H9 (cell line): Measurements from ENCODE around the gene MFRP. TPM values are rescaled to one million over a fixed set of nuclear protein-coding genes. Genes with fewer than 3 reads are reported as not detected.

Experiments used
- DNase-seq: peaks from one replicate; pipeline ENCODE4 v3.0.0-alpha.2; 2017
- H2AFZ ChIP-seq: one replicate; pipeline ENCODE4 v1.6.1; 2013; ENCODE audit warnings: mild to moderate bottlenecking, low read length, control low read depth, moderate library complexity
- H2AK5ac ChIP-seq: 2 replicates; pipeline ENCODE4 v1.6.1; 2013; ENCODE audit warnings: low read length, control low read depth, mixed read lengths; ENCODE audit not compliant: insufficient read length
- H2BK120ac ChIP-seq: one replicate; pipeline ENCODE4 v1.6.1; 2013; ENCODE audit warnings: low read depth, mild to moderate bottlenecking, low read length, control low read depth, inconsistent platforms; ENCODE audit not compliant: poor library complexity, severe bottlenecking
- H2BK12ac ChIP-seq: 2 replicates; pipeline ENCODE4 v1.6.1; 2013; ENCODE audit warnings: low read length, control low read depth, mixed read lengths, low read depth; ENCODE audit not compliant: insufficient read length
- H2BK15ac ChIP-seq: 2 replicates; pipeline ENCODE4 v1.6.1; 2013; ENCODE audit warnings: low read depth, low read length, control low read depth
- H2BK20ac ChIP-seq: one replicate; pipeline ENCODE4 v1.6.1; 2013; ENCODE audit warnings: low read depth, mild to moderate bottlenecking, low read length, control low read depth, inconsistent platforms; ENCODE audit not compliant: poor library complexity, severe bottlenecking
- H2BK5ac ChIP-seq: 2 replicates; pipeline ENCODE4 v1.6.1; 2013; ENCODE audit warnings: low read length, control low read depth, mixed read lengths; ENCODE audit not compliant: insufficient read length
- H3K14ac ChIP-seq: 2 replicates; pipeline ENCODE4 v1.6.1; 2013; ENCODE audit warnings: low read length, control low read depth; ENCODE audit not compliant: insufficient read depth
- H3K18ac ChIP-seq: 2 replicates; pipeline ENCODE4 v1.6.1; 2013; ENCODE audit warnings: low read depth, mild to moderate bottlenecking, mixed read lengths, low read length, control low read depth; ENCODE audit not compliant: insufficient read length
- H3K23ac ChIP-seq: 2 replicates; pipeline ENCODE4 v1.6.1; 2013; ENCODE audit warnings: low read length, control low read depth, mixed read lengths, low read depth; ENCODE audit not compliant: insufficient read length
- H3K23me2 ChIP-seq: 2 replicates; pipeline ENCODE4 v1.6.1; 2013; ENCODE audit warnings: low read depth, mild to moderate bottlenecking, mixed read lengths, low read length, control low read depth; ENCODE audit not compliant: insufficient read length, poor library complexity, severe bottlenecking
- H3K27ac ChIP-seq: 2 replicates; pipeline ENCODE4 v1.5.1; 2013; ENCODE audit warnings: low read length, control low read depth, mixed read lengths, low read depth; ENCODE audit not compliant: insufficient read length
- H3K27me3 ChIP-seq: 2 replicates; pipeline ENCODE4 v1.6.1; 2013; ENCODE audit warnings: low read length, control low read depth, inconsistent platforms; ENCODE audit not compliant: insufficient read depth
- H3K4ac ChIP-seq: 2 replicates; pipeline ENCODE4 v1.6.1; 2013; ENCODE audit warnings: low read depth, mild to moderate bottlenecking, control low read depth, inconsistent platforms, low read length, moderate library complexity
- H3K4me1 ChIP-seq: 2 replicates; pipeline ENCODE4 v1.6.1; 2013; ENCODE audit warnings: low read length, control low read depth, inconsistent platforms; ENCODE audit not compliant: insufficient read depth
- H3K4me2 ChIP-seq: 2 replicates; pipeline ENCODE4 v1.6.1; 2013; ENCODE audit warnings: low read length, control low read depth, mixed read lengths; ENCODE audit not compliant: insufficient read length, insufficient read depth
- H3K56ac ChIP-seq: 2 replicates; pipeline ENCODE4 v1.6.1; 2013; ENCODE audit warnings: low read depth, mild to moderate bottlenecking, mixed read lengths, low read length, control low read depth; ENCODE audit not compliant: insufficient read length
- H3K79me1 ChIP-seq: 2 replicates; pipeline ENCODE4 v1.6.1; 2013; ENCODE audit warnings: low read depth, mild to moderate bottlenecking, moderate library complexity, low read length, control low read depth, inconsistent platforms; ENCODE audit not compliant: insufficient read depth, poor library complexity, severe bottlenecking
- H3K79me2 ChIP-seq: 2 replicates; pipeline ENCODE4 v1.6.1; 2013; ENCODE audit warnings: low read length, control low read depth, inconsistent platforms; ENCODE audit not compliant: insufficient read depth
- H3K9ac ChIP-seq: 2 replicates; pipeline ENCODE4 v1.6.1; 2013; ENCODE audit warnings: low read length, control low read depth, mixed read lengths; ENCODE audit not compliant: insufficient read length; ENCODE audit errors: extremely low read depth
- H3K9me3 ChIP-seq: one replicate; pipeline ENCODE4 v1.6.1; 2013; ENCODE audit warnings: low read depth, low read length, inconsistent platforms; ENCODE audit not compliant: control insufficient read depth
- H3T11ph ChIP-seq: one replicate; pipeline ENCODE4 v1.6.1; 2013; ENCODE audit warnings: mild to moderate bottlenecking, low read length, control low read depth, inconsistent platforms
- H4K20me1 ChIP-seq: one replicate; pipeline ENCODE4 v1.6.1; 2013; ENCODE audit not compliant: control insufficient read depth, insufficient read length, insufficient read depth
- H4K5ac ChIP-seq: 2 replicates; pipeline ENCODE4 v1.6.1; 2013; ENCODE audit warnings: low read depth, mild to moderate bottlenecking, mixed read lengths, low read length, control low read depth; ENCODE audit not compliant: insufficient read length
- H4K8ac ChIP-seq: replicated peaks from 2 replicates; pipeline ENCODE4 v1.6.1; 2013; ENCODE audit warnings: low read length, control low read depth, mixed read lengths, low read depth; ENCODE audit not compliant: insufficient read length
- H4K91ac ChIP-seq: 2 replicates; pipeline ENCODE4 v1.6.1; 2013; ENCODE audit warnings: low read depth, mild to moderate bottlenecking, moderate library complexity, mixed read lengths, low read length, control low read depth; ENCODE audit not compliant: insufficient read length
- H3K27ac Mint-ChIP-seq, 3 experiments: 2 replicates in 2 of 3; 3 replicates in 1 of 3; pipeline ENCODE4 v1.8.0; 2020 to 2021; ENCODE audit warnings: mixed read lengths in 3 of 3, mild to moderate bottlenecking in 1 of 3, moderate library complexity in 1 of 3
- H3K27me3 Mint-ChIP-seq: 2 replicates; pipeline ENCODE4 v1.8.0; 2021; ENCODE audit warnings: low read depth, mild to moderate bottlenecking, moderate library complexity, mixed read lengths
- H3K36me3 Mint-ChIP-seq, 3 experiments: 2 replicates in 2 of 3; 3 replicates in 1 of 3; pipeline ENCODE4 v1.8.0; 2020 to 2021; ENCODE audit warnings: low read depth in 3 of 3, mixed read lengths in 3 of 3; ENCODE audit not compliant: insufficient read depth in 1 of 3
- H3K4me1 Mint-ChIP-seq, 2 experiments: 2 replicates each; pipeline ENCODE4 v1.8.0; 2020; ENCODE audit warnings: mixed read lengths in 2 of 2
- H3K4me3 Mint-ChIP-seq, 2 experiments: 2 replicates in 1 of 2; 3 replicates in 1 of 2; pipeline ENCODE4 v1.8.0; 2020 to 2021; ENCODE audit warnings: mild to moderate bottlenecking in 2 of 2, mixed read lengths in 2 of 2, moderate library complexity in 1 of 2
- H3K9me3 Mint-ChIP-seq, 2 experiments: 2 replicates in 1 of 2; 3 replicates in 1 of 2; pipeline ENCODE4 v1.8.0; 2020; ENCODE audit warnings: mild to moderate bottlenecking in 2 of 2, mixed read lengths in 2 of 2, moderate library complexity in 1 of 2
- WGBS: extraction: QIAGEN DNeasy Blood & Tissue Kit; methylation state at CpG from one replicate; pipeline ENCODE4 v1.1.7; 2013; ENCODE audit warnings: missing lambda C conversion rate, low lambda C conversion rate, mixed read lengths; ENCODE audit not compliant: insufficient read length; ENCODE audit errors: extremely low coverage; 5-methylcytosine and 5-hydroxymethylcytosine counted together
- total RNA-seq: library from RNA; stranded (reverse); gene quantifications from 2 replicates; pipeline ENCODE4 v1.2.1, GENCODE V29; 2021
- TF ChIP-seq, protein P1 (sequence below): fragments of 200-600 bp; sonication (generic); conservative IDR thresholded peaks from 3 replicates; pipeline ENCODE4 v1.8.0; 2021; ENCODE audit warnings: antibody characterized with exemption, mild to moderate bottlenecking

Gene MFRP
- total RNA-seq, 1 experiment from 2014 or later, result not detected

DNA sequence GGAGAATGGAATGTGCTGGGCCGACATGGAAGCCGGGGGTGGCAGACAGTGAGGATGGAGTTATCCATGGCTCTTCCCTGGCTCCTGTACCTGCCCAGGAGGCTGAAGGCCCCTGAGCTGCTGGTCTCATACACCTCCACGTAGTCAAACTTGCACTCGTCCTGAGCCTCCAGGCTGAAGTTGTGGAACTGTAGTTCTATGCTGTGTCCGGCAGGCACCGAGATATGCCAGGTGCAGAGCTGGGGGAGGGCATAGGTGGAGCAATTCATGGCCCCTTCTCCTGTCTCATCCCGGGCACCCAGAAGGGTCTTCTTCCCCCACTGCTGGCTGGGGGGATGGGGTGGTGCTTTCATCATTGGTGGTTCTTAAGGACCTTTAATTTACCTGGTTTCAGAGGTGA lies 2.8 kb downstream of the MFRP start:
- no peak for DNase-seq
- H2BK12ac ChIP-seq, result no peak overlapping the region
- Mint-ChIP-seq H3K4me1 (peaks cover 13 to 30% of the 10 kb centered on the region in 2 experiments), H3K27ac (no peak overlapping the region; a peak in 1 of 7 replicates), H3K27me3 (peaks cover 86% of the 10 kb centered on the region), H3K9me3 (no peaks in the 10 kb centered on the region; a peak in 1 of 5 replicates), H3K4me3 (no peak overlapping the region), H3K36me3 (no peaks in the 10 kb centered on the region; a peak in 1 of 7 replicates)
- no peak overlapping the region for H4K5ac ChIP-seq
- no peak overlapping the region for H3T11ph ChIP-seq
- no peaks in the 10 kb centered on the region; the same call in 1 of the 2 replicates for H3K4me1 ChIP-seq
- peaks cover 16% of the 10 kb centered on the region for H3K23me2 ChIP-seq
- H3K27ac ChIP-seq, result no peak overlapping the region
- no peaks in the 10 kb centered on the region for H4K20me1 ChIP-seq
- H3K56ac ChIP-seq, result no peak overlapping the region
- no peak overlapping the region for H3K18ac ChIP-seq
- H4K91ac ChIP-seq, result no peak overlapping the region
- no peak overlapping the region for H3K9ac ChIP-seq
- no peak overlapping the region for H2BK120ac ChIP-seq
- no peak overlapping the region for H4K8ac ChIP-seq
- no CpG with 5 or more reads among the region's 7 CpGs for WGBS
- H3K23ac ChIP-seq, result no peak overlapping the region
- no peak overlapping the region for H3K14ac ChIP-seq
- H2BK15ac ChIP-seq, result no peak overlapping the region
- H3K79me1 ChIP-seq, result no peaks in the 10 kb centered on the region
- peaks cover 16% of the 10 kb centered on the region for H3K27me3 ChIP-seq
- TF ChIP-seq, protein P1, sequence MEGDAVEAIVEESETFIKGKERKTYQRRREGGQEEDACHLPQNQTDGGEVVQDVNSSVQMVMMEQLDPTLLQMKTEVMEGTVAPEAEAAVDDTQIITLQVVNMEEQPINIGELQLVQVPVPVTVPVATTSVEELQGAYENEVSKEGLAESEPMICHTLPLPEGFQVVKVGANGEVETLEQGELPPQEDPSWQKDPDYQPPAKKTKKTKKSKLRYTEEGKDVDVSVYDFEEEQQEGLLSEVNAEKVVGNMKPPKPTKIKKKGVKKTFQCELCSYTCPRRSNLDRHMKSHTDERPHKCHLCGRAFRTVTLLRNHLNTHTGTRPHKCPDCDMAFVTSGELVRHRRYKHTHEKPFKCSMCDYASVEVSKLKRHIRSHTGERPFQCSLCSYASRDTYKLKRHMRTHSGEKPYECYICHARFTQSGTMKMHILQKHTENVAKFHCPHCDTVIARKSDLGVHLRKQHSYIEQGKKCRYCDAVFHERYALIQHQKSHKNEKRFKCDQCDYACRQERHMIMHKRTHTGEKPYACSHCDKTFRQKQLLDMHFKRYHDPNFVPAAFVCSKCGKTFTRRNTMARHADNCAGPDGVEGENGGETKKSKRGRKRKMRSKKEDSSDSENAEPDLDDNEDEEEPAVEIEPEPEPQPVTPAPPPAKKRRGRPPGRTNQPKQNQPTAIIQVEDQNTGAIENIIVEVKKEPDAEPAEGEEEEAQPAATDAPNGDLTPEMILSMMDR, result no peak
- no peak overlapping the region for H2BK20ac ChIP-seq
- no peak overlapping the region for H2AK5ac ChIP-seq
- no peaks in the 10 kb centered on the region for H3K79me2 ChIP-seq
- H3K9me3 ChIP-seq, result no peaks in the 10 kb centered on the region
- H3K4ac ChIP-seq, result no peak overlapping the region
- H2BK5ac ChIP-seq, result no peak overlapping the region
- no peak overlapping the region for H2AFZ ChIP-seq
- H3K4me2 ChIP-seq, result no peak overlapping the region
